Umbilical cord (tissue), 2 donors: ENCODE data around the gene KCNK3. TPM values are rescaled to one million over a fixed set of nuclear protein-coding genes. Genes with fewer than 3 reads are reported as not detected.

Source experiments
- DNase-seq: peaks from one replicate; pipeline ENCODE4 v3.0.0-alpha.2; 2015; ENCODE audit warnings: low spot score
- total RNA-seq: library from RNA; depleted of rRNA; stranded (reverse); fragments of >200 nt; gene quantifications from one replicate; pipeline ENCODE4 v1.2.3, GENCODE V29; 2014; ENCODE audit warnings: low replicate concordance; ENCODE audit not compliant: insufficient read depth

Gene KCNK3
- total RNA-seq, 1 donor from 2014 or later, result 11.8 TPM

GRCh38 chr2:26687801-26688200 lies 4.7 kb upstream of the KCNK3 start:
- DNase-seq, result no peak

- DNase-seq, result peak; percentile 49
Measured at GRCh38 chr2:26691161-26691560, 1.4 kb upstream of the KCNK3 start.

- DNase-seq, result peak; percentile 78
Measured at GRCh38 chr2:26691881-26692278, 642 bp upstream of the KCNK3 start.

- no peak for DNase-seq
Measured at GRCh38 chr2:26692897-26693849, 651 bp downstream of the KCNK3 start.

GRCh38 chr2:26694001-26694400 lies 1.5 kb downstream of the KCNK3 start:
- no peak for DNase-seq

GRCh38 chr2:26696351-26696816 lies 3.9 kb downstream of the KCNK3 start:
- no peak for DNase-seq

- no peak for DNase-seq
Measured at GRCh38 chr2:26697425-26697824, 4.9 kb downstream of the KCNK3 start.

- DNase-seq, result no peak
Measured at GRCh38 chr2:26699295-26699694, 6.8 kb downstream of the KCNK3 start.

- no peak for DNase-seq
Measured at GRCh38 chr2:26700078-26700477, 7.6 kb downstream of the KCNK3 start.

GRCh38 chr2:26701596-26701995 lies 9.1 kb downstream of the KCNK3 start:
- DNase-seq, result no peak

- DNase-seq, result no peak
Measured at GRCh38 chr2:26702025-26702424, 9.5 kb downstream of the KCNK3 start.

- DNase-seq, result no peak
Measured at GRCh38 chr2:26704441-26704977, 12.0 kb downstream of the KCNK3 start.

- DNase-seq, result no peak
Measured at GRCh38 chr2:26705126-26705525, 12.6 kb downstream of the KCNK3 start.

- no peak for DNase-seq
Measured at GRCh38 chr2:26706093-26706492, 13.6 kb downstream of the KCNK3 start.

GRCh38 chr2:26706616-26707473 lies 14.3 kb downstream of the KCNK3 start:
- DNase-seq, result peak; percentile 57

- no peak for DNase-seq
Measured at GRCh38 chr2:26707747-26708146, 15.2 kb downstream of the KCNK3 start.

GRCh38 chr2:26708457-26708856 lies 15.9 kb downstream of the KCNK3 start:
- DNase-seq, result no peak

- DNase-seq, result peak; percentile 83
Measured at GRCh38 chr2:26709323-26710110, 17.0 kb downstream of the KCNK3 start.

GRCh38 chr2:26710145-26710544 lies 17.6 kb downstream of the KCNK3 start:
- DNase-seq, result no peak

GRCh38 chr2:26710743-26711456 lies 18.4 kb downstream of the KCNK3 start:
- DNase-seq, result no peak
